ENCODE measurements around the gene HSFX4.
"Not testable (repeated sequence)": the region's sequence is repeated elsewhere in the genome, so short reads cannot be mapped to it uniquely, and the experiment has no call there.

Gene HSFX4

DNA sequence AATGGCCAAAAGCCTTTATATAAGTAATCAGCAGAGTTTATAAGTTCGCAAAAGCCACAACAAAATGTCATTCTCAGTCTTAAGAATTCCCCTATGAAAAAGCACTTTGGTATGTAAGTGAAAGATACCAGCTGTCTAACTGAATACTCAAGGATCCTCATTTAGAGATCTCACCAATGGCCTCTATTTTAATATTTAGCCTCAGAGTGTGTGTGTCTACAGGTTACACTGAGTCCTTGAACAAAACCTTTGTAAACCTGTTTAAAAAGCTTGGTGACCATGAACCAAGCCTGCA, 1.5 kb upstream of the HSFX4 start:
- not testable (repeated sequence) for H3K9me3 Mint-ChIP-seq; H3K36me3 Mint-ChIP-seq (ENCODE audit: low read depth); H3K27me3 Mint-ChIP-seq (ENCODE audit: low read depth); H3K4me1 Mint-ChIP-seq (ENCODE audit: low read depth); H3K4me3 Mint-ChIP-seq; H3K27ac Mint-ChIP-seq

DNA sequence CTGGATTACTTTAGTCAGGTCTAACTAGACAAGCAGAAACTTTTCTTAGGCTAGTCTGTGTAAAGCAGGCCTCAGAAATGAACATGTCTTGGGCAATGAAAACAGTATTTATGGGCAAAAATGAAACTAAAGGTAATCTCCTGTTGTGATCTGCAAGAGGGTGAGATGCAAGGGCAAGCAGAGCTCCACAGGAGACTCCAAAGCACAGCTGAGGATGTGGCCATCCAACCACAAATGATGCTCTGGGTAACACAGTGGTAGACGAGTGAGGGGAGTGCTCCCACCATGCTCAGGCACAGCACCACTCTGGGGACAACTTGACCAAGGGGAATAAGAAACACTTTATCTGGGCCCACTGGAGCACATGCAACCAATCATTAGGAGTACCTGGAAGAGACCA, 738 bp upstream of the HSFX4 start:
- not testable (repeated sequence) for H3K4me1 Mint-ChIP-seq (ENCODE audit: low read depth); H3K9me3 Mint-ChIP-seq; H3K27me3 Mint-ChIP-seq (ENCODE audit: low read depth); H3K36me3 Mint-ChIP-seq (ENCODE audit: low read depth)
- Mint-ChIP-seq H3K4me3 (peak overlapping the region; percentile 17), H3K27ac (peak overlapping the region; percentile 75)

DNA sequence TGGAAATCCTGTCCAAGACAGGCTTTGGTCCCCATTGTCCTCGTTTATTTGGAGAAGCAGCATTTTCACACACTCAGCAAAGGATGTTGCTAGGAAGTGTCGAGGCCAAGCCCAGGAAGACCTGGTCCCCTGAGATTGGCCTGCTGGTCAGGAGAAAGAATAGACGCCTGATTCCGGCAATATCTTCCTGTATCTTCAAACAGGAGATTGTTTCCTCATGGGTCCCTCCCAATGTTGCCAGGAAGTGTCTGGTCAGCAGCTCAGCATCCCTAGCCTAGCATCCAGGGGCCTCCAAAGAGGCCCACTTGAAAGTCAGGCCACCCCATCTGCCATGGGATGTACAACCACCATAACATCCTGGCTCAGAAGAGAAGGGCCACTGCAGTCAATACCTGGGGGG, 2.0 kb downstream of the HSFX4 start:
- not testable (repeated sequence) for H3K27me3 Mint-ChIP-seq (ENCODE audit: low read depth); H3K9me3 Mint-ChIP-seq; H3K4me3 Mint-ChIP-seq; H3K36me3 Mint-ChIP-seq (ENCODE audit: low read depth); H3K4me1 Mint-ChIP-seq (ENCODE audit: low read depth); H3K27ac Mint-ChIP-seq

DNA sequence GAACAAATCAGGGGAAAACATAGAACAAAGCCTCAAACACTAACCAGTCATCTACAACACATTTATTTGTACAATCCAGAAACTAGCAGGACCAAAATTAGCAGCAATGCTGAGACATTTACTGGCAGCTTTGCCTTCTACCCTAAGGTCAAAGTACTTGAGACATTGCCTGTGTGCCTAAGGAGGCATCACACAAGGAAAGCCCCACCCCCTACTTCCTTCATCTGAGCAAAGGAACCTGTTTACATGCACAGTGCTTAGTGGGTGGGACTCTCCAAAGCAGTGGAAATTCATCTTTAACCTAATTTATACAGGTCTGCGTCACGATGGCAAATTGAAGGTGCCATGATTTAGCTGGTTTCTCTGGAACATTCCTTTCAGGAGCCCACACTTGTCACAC, 2.8 kb downstream of the HSFX4 start:
- H3K4me1 Mint-ChIP-seq (ENCODE audit: low read depth); H3K4me3 Mint-ChIP-seq; H3K36me3 Mint-ChIP-seq (ENCODE audit: low read depth): not testable (repeated sequence)

DNA sequence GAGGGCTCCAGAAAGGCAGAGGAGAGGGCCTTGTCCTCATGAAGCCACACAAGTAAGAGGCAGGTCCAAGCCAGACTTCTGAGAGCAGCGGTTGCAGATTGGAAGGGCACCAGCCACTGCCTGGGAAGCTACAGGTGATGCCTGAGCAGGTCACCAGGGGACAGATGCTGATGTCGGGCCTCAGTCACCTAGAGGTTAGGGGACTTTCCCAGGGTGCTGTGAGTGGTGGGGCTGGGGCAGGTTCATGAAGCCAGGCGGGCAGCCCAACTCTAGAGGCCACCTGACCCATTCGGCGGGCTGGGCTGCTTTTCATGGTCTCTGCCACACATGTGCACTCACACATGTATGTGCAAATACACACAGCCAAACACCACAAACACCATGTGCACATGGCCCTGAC, 3.6 kb downstream of the HSFX4 start:
- not testable (repeated sequence) for H3K9me3 Mint-ChIP-seq; H3K4me3 Mint-ChIP-seq; H3K27me3 Mint-ChIP-seq (ENCODE audit: low read depth); H3K36me3 Mint-ChIP-seq (ENCODE audit: low read depth); H3K27ac Mint-ChIP-seq; H3K4me1 Mint-ChIP-seq (ENCODE audit: low read depth)

More for the DNA sequence above, 2.8 kb downstream of the HSFX4 start:
- not testable (repeated sequence) for H3K9me3 Mint-ChIP-seq; H3K27ac Mint-ChIP-seq; H3K27me3 Mint-ChIP-seq (ENCODE audit: low read depth)

DNA sequence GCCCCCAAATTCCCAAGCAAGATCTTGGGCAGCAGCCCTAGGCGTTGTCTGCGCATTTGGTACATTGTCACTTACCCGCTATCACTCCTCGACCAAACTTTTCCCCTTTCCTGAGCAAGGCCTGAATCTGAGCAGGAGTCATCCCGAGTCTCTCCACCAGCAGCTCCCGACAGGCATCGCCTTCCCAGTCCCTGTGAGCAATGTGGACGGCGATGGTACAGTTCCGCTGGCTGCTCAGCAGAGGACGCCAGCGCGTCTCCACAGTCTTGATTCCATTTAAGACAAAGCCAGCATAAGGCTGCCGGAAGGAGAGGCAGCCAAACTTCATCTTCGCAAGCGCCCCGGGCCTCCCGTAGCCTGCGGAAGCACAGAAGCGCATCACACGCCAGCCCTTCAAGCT, 4.2 kb downstream of the HSFX4 start:
- not testable (repeated sequence) for H3K27me3 Mint-ChIP-seq (ENCODE audit: low read depth); H3K27ac Mint-ChIP-seq; H3K9me3 Mint-ChIP-seq; H3K4me3 Mint-ChIP-seq; H3K4me1 Mint-ChIP-seq (ENCODE audit: low read depth); H3K36me3 Mint-ChIP-seq (ENCODE audit: low read depth)

DNA sequence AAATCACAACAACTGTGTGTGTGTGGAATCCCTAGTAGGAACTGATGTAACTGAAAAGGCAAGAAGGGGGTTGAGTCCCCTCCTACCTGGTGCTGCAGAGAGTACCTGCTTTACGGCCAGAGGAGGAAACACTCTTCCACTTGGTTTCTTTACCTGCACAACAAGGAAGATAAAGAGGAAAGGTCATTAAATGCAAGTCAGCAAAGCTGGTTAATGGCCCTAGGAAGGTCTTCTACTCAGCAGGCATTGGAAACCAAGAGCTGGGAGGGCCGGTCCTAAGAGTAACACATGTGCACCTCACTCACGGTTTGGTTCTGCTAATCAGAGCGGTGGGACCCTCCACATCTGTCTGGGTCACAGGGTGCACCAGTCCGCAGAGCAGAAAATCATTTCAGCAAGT, 8.0 kb downstream of the HSFX4 start:
- H3K4me1 Mint-ChIP-seq (ENCODE audit: low read depth); H3K36me3 Mint-ChIP-seq (ENCODE audit: low read depth); H3K27me3 Mint-ChIP-seq (ENCODE audit: low read depth); H3K9me3 Mint-ChIP-seq: not testable (repeated sequence)
- H3K27ac Mint-ChIP-seq, result peak overlapping the region; percentile 97
- peak overlapping the region; percentile 86 for H3K4me3 Mint-ChIP-seq

DNA sequence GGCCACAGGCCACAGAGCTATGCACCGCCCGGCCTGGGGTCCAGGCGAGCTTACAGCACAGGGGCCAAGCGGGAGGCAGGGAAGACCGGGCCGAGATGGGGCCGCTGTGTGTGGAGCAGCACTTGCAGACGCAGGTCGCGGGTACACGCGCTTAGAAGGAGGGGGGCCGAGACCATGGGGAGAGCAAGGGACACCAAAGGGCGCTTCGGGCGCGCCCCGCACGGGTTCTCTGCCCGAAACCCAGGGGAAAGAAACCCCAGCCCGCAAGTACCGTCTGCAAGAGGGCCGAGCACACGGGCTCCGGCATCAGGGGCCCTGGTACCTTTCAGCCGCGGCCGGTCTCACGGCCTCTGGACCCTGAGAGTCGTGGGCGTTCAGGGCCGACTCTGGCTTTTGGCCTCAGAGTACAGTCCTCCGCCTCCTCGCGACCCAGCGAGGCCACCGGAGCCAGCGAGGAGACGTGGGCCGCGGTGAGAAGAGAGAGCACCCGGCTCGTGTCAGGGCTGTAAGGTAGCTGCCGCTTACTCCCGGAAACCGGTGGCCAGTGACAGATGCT, 8.6 kb downstream of the HSFX4 start:
- H3K4me1 Mint-ChIP-seq (ENCODE audit: low read depth), result peaks cover 5% of the 10 kb centered on the region

DNA sequence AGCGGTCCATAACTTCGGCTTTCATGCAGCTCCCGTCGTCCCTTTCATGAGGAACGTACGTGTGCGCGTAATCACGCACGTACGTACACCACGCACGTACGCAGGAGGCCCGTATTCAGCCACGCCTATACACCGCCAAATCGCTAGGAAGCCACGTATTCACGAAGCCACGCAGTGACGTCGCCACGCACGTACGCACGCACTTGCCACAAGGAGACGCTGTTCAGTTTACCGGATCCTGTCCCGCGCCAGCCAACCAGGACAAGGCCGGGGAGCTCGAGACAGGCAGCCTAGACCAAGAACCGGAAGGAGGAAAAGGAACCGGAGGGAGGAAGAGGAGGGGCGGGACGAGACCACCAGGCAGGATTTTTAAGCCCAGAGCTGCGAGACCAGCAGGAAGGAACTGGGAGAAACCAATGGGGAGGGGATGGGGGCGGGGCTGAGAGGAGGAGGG, 9.1 kb downstream of the HSFX4 start, which contains the start of gene EOLA2:
Gene EOLA2 (minus strand): TSS at position 65 of the 454 bp plus-strand sequence. CDS start 4,617 bp downstream, outside the sequence.
- Mint-ChIP-seq H3K27me3 (ENCODE audit: low read depth) (no peaks in the 10 kb centered on the region), H3K4me3 (peak within 1 kb of the TSS; percentile 86), H3K36me3 (ENCODE audit: low read depth) (no peaks in the 10 kb centered on the region), H3K27ac (peak within 1 kb of the TSS; percentile 97), H3K9me3 (no peaks in the 10 kb centered on the region), H3K4me1 (ENCODE audit: low read depth) (peaks cover 5% of the 10 kb centered on the region)

More for the DNA sequence above, 8.6 kb downstream of the HSFX4 start:
- no peaks in the 10 kb centered on the region for H3K9me3 Mint-ChIP-seq
- H3K4me3 Mint-ChIP-seq, result peak overlapping the region; percentile 86
- no peaks in the 10 kb centered on the region for H3K27me3 Mint-ChIP-seq (ENCODE audit: low read depth)
- H3K36me3 Mint-ChIP-seq (ENCODE audit: low read depth), result no peaks in the 10 kb centered on the region
- peak overlapping the region; percentile 97 for H3K27ac Mint-ChIP-seq

DNA sequence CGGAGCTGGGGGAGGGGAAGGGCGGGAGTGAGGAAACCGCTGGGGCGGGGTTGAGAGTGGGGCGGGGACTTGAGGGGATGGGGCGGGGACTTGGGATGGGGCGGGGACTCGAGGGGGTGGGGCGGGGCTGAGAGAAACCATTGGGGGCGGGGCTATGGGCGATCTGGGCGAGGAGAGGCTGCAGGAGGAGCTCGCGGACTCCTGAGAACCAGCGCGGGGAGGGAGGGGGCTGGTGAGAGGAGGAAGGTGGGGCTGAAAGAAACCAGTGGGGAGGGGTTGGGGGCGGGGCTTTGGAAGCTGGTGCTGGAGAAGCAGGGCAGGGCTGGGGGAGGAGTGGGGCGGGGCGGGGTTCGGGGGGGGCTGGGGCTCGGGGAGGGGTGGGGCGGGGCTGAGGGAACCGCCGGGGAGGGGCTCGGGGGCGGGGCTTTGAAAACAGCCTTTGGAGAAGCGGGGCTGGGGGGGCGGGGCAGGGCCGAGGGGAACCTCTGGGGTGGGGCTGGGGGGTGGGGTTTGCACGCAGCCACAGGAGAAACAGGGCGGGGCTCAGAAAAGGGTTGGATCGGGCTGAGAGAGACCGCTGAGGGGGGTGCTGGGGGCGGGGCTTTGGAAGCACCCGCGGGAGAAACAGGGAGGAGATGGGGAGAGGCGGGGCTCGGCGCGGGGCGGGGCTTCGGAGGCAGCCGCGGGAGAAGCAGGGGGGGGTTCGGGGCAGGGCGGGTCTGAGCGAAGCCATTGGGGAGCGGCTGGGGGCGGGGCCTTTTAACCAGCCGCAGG, 9.7 kb downstream of the HSFX4 start:
- Mint-ChIP-seq H3K36me3 (ENCODE audit: low read depth) (peaks cover 2% of the 10 kb centered on the region), H3K27me3 (ENCODE audit: low read depth) (no peaks in the 10 kb centered on the region), H3K27ac (peak overlapping the region; percentile 57), H3K9me3 (no peaks in the 10 kb centered on the region), H3K4me1 (ENCODE audit: low read depth) (peaks cover 5% of the 10 kb centered on the region), H3K4me3 (peak overlapping the region; percentile 62)

DNA sequence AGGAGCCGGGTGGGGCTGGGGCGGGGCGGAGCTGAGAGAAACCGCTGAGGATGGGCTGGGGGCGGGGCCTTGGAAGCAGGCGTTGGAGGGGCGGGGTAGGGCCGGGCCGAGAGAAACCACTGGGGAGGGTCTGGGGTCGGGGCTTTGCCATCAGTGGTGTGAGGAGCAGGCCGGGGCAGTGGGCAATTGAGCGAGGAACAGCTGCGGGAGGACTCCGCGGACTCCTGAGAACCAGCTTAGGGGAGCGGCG, 10.2 kb downstream of the HSFX4 start:
- peaks cover 3% of the 10 kb centered on the region for H3K4me1 Mint-ChIP-seq (ENCODE audit: low read depth)
- peak overlapping the region; percentile 90 for H3K4me3 Mint-ChIP-seq
- no peaks in the 10 kb centered on the region for H3K27me3 Mint-ChIP-seq (ENCODE audit: low read depth)
- H3K36me3 Mint-ChIP-seq (ENCODE audit: low read depth), result peaks cover 2% of the 10 kb centered on the region
- H3K9me3 Mint-ChIP-seq, result no peaks in the 10 kb centered on the region
- peak overlapping the region; percentile 98 for H3K27ac Mint-ChIP-seq

DNA sequence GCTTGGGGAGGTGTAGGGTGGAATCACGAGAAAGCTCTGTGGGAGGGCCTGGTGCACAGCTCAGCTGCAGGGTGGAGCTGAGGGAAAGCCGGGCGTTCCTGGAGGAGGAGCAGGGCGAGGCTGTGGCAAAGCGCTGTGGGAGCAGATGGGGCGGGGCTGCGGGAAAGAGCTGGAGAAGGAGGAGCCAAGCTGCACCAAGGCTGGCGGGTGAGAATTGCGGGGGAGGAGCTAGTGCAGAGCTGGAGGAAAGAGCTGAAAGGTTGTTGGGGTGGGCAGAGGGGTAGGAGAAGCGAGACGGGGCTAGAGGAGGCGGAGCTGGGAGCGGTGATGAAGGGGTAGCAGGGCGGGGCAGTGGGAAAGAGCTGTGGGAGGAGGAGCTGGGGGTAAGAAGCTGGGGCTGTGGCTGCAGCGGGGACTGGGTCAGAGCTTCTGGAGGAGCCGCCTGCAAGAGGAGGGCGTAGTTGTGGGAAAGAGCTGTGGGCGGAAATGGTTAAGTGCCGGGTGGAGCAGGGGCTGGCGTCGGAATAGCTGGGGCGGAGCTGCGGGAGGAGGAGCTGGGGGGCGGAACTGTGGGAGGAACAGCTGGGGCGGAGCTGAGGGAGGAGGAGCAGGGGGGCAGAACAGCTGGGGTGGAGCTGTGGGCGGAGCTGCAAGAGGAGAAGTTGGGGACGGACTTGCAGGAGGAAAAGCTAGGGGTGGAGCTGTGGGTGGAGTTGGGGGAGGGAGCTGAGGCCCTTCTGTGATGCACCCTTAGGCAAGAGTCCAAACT, 10.7 kb downstream of the HSFX4 start:
- H3K36me3 Mint-ChIP-seq (ENCODE audit: low read depth), result peaks cover 2% of the 10 kb centered on the region
- H3K27ac Mint-ChIP-seq, result peak overlapping the region; percentile 98
- no peaks in the 10 kb centered on the region for H3K9me3 Mint-ChIP-seq
- no peaks in the 10 kb centered on the region for H3K27me3 Mint-ChIP-seq (ENCODE audit: low read depth)
- H3K4me3 Mint-ChIP-seq, result peak overlapping the region; percentile 90
- H3K4me1 Mint-ChIP-seq (ENCODE audit: low read depth), result peaks cover 2% of the 10 kb centered on the region

DNA sequence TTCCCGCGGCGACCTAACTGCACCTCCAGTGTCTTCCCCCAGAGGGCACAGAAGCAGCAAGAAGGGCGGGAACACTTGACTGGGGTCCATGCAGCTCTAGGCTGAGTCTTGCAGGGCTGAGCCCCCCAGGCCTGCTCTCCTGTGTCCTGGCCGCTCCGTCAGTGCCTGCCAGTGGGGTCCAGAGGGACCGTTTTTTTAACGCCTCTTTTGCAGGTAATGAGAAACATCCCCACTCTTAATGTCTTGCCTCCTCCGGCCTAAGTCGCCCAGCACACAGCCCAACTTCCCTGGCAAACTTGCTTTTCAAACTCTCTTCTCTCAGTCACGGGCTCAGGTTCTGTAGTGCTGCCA, 11.3 kb downstream of the HSFX4 start:
- not testable (repeated sequence) for H3K4me1 Mint-ChIP-seq (ENCODE audit: low read depth); H3K9me3 Mint-ChIP-seq; H3K27me3 Mint-ChIP-seq (ENCODE audit: low read depth); H3K36me3 Mint-ChIP-seq (ENCODE audit: low read depth)
- H3K27ac Mint-ChIP-seq, result peak overlapping the region; percentile 98
- H3K4me3 Mint-ChIP-seq, result peak overlapping the region; percentile 90

DNA sequence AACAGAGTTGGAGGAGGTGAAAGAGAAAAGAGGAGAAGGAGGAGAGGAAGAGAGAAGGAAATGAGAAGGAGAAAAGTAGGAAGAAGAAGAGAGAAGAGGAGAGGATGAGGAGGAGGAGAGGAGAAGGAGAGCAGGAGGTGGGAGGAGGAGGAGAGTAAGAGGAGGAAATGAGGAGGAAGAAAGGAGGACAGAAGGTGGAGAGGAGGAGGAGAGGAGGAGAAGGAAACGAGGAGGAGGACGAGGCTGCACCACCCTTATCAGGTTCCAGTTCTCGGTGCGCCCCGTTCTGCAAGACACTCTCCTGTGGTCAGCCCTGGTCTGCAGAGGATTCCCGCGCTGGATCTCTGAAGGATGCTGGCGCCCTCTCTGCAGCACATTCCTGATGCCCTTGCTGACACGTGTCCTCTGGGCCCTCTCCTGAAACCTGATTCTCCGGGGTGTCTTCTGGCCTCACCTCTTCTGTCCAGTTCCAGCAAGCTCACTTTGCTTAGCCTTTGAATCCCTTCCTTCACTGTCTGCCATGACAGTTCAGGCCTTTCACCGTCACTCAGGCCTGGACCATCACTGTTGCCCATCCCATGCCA, 15.8 kb downstream of the HSFX4 start:
- not testable (repeated sequence) for H3K4me3 Mint-ChIP-seq; H3K27me3 Mint-ChIP-seq (ENCODE audit: low read depth); H3K4me1 Mint-ChIP-seq (ENCODE audit: low read depth); H3K36me3 Mint-ChIP-seq (ENCODE audit: low read depth); H3K9me3 Mint-ChIP-seq
- peak overlapping the region; percentile 36 for H3K27ac Mint-ChIP-seq

DNA sequence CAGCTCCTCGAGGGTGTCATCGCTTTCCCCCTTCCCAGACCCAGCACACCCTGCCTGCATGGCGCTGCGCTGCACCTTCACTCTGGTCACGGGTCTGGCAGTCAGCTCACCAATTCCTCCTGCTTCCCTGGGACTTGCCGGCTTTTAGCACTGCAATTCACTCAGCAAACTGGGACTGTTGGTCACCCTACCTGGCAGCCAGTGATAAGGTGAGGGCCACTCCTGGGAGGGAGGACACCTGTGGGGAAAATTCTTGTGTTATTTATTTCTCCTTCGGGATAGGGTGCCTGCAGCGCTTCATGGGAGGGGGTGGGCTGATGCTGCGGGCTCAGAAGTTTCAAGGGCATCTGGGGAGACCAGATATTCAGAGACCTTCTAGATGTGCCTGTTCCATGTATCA, 16.4 kb downstream of the HSFX4 start:
- not testable (repeated sequence) for H3K36me3 Mint-ChIP-seq (ENCODE audit: low read depth); H3K4me3 Mint-ChIP-seq

More for the DNA sequence above, 16.4 kb downstream of the HSFX4 start:
- not testable (repeated sequence) for H3K9me3 Mint-ChIP-seq; H3K27me3 Mint-ChIP-seq (ENCODE audit: low read depth); H3K27ac Mint-ChIP-seq; H3K4me1 Mint-ChIP-seq (ENCODE audit: low read depth)
